Esophagus squamous epithelium (tissue), 4 donors: ENCODE measurements around the gene ADAM19.

Experiments used
- POLR2A ChIP-seq, 4 donors: fragments of 450-650 bp; IDR thresholded peaks; one replicate each; pipeline ENCODE4 v1.6.1; 2017; ENCODE audit warnings: antibody characterized with exemption in 4 of 4, mild to moderate bottlenecking in 4 of 4, moderate library complexity in 3 of 4
- TF ChIP-seq, protein P1 (sequence below), 6 experiments: fragments of 450-650 bp in 4 of 6; fragments of 200-600 bp in 2 of 6; sonication (generic) in 2 of 6; IDR thresholded peaks; one replicate each; pipeline ENCODE4 v1.5.1; 2016 to 2019; ENCODE audit warnings: antibody characterized with exemption in 6 of 6, mild to moderate bottlenecking in 4 of 6, moderate library complexity in 4 of 6

DNA sequence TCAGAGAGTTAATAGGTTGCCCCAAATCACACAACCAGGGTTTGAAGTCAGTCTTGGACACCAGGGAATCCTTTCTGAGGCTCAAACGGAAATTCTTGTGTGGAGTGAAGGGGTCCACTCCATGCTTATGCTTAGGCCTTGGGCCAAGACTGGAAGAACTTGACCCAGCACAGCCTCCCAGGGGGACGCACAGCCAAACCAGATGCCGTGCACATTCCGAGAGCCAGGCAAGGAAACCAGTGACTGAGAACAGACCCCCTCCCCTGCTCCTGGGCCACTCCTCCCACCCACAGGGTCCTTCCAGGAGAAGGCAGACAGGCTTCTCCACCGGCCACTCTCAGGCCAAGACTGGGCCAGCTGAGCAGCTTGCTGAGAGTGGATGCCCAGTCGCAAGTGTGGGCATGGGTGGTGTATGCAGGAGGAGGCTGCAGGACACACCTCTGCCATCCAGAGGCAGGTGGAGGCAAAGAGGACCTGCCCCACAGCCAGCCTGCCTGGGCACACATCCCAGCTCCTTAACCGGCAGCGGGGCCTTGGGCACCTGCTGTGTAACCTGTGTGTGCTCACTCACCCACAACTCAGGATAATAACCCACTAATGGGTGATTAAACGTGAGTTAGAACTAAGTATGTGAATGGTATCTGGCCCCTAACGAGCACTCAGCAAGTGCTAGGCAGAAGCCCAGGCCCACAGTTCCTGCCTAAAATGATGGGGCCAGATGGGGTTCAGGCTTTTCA is 77.5 kb downstream of the ADAM19 start:
- TF ChIP-seq, protein P1, sequence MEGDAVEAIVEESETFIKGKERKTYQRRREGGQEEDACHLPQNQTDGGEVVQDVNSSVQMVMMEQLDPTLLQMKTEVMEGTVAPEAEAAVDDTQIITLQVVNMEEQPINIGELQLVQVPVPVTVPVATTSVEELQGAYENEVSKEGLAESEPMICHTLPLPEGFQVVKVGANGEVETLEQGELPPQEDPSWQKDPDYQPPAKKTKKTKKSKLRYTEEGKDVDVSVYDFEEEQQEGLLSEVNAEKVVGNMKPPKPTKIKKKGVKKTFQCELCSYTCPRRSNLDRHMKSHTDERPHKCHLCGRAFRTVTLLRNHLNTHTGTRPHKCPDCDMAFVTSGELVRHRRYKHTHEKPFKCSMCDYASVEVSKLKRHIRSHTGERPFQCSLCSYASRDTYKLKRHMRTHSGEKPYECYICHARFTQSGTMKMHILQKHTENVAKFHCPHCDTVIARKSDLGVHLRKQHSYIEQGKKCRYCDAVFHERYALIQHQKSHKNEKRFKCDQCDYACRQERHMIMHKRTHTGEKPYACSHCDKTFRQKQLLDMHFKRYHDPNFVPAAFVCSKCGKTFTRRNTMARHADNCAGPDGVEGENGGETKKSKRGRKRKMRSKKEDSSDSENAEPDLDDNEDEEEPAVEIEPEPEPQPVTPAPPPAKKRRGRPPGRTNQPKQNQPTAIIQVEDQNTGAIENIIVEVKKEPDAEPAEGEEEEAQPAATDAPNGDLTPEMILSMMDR (IDR thresholded peaks at IDR 0.05): no peak
- no peak for TF ChIP-seq POLR2A (IDR thresholded peaks at IDR 0.05)
